GOT3 (cell line): ENCODE data around the gene KRTAP10-3.
"Not testable (repeated sequence)": the region's sequence is repeated elsewhere in the genome, so short reads cannot be mapped to it uniquely, and the experiment has no call there.

Experiments
- DNase-seq: peaks from one replicate; lab custom pipeline; 2025; ENCODE audit warnings: mixed read lengths; lab: John Stamatoyannopoulos, UW

The KRTAP10-3 gene

DNA sequence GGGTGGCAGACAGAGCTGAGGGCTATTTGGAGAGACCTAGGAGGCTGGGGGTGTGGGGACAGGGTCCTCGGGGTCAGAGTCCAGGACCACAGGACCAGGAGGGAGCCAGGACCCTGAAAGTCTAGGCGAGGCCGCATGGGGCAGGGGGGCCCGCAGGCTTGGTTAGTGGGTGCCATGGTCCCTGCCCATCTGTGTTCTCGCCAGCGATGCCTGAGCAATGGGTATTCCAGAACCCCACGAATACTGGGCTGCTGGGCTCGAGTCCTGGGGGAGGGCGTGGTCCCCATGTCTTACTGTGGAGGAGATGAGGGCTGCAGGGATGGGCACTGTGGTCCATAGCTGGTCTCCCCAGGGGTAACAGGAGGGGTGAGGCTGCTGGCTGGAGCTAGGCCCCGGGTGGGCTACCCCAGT lies 31.7 kb upstream of the KRTAP10-3 start:
- no peak for DNase-seq

GRCh38 chr21:44589586-44590305 lies 31.2 kb upstream of the KRTAP10-3 start:
- no peak for DNase-seq

- DNase-seq = no peak
These were observed 30.5 kb upstream of the KRTAP10-3 start for GRCh38 chr21:44589094-44589493.

DNA sequence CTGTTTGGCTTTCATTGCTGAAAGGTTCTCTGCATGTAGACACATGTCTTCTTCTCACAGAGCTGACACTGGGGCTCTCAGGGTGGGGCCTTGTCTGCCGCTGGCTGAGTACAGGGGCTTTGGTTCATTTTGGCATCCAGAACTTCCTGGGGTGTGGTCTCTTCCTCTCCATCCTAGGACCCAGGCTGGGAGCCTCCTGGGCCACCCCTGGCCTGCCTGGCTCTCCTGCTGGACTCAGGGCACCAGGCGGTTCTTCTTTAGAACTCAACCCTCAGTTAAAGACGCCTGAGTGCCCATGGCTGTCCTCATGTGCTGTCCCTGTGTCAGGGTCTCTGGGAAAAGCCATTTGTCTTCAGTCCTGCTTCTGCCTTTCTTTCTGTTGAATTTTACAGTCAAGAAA lies 27.3 kb upstream of the KRTAP10-3 start:
- DNase-seq = no peak

DNA sequence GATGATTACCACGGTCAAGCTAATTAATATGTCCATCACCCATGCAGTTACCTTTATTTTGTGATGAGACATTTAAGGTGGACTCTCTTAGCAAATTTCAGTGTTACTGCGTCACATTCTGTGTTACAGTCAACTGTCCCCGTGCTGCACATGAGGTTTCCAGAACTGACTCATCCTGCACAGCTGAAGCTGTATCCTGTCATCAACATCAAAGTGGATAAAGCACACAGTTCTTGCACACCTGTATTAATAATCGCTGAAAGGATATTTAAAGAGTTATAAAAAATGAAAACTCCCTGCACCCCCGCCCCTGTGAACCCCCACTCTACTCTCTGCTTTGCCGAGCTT lies 25.2 kb upstream of the KRTAP10-3 start:
- DNase-seq = no peak

DNA sequence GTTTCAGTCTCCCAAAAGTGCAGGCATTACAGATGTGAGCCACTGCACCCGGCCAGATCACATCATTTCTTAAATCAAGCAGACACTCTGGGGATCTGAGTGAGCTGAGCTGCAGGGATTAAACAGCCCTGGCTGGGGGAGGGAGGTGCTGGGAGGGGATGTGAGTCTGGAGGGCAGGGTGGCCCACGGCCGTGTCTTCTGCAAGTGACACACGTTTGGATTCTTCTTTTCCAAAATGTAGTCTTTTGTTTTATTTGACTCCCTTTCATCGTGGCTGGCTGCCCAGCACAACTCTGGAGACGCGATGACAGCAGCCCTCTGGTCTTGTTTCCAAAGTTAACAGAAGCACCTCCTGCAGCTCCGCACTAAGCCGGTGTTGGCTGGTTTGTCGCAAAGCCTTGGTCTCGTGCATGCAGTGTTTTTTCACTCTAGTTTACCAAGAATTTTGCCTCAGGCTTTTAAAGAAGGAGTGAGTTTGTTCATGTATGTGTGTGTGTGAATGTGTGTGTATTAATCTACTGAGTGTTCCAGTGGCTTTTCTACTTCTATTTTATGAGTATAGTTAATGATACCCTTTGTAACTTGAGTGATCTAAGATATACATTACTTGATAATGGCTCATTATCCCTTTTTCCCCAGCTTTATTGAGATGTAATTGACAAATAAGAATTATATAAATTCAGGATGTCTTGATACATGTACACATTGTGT lies 24.6 kb upstream of the KRTAP10-3 start:
- DNase-seq = no peak

DNA sequence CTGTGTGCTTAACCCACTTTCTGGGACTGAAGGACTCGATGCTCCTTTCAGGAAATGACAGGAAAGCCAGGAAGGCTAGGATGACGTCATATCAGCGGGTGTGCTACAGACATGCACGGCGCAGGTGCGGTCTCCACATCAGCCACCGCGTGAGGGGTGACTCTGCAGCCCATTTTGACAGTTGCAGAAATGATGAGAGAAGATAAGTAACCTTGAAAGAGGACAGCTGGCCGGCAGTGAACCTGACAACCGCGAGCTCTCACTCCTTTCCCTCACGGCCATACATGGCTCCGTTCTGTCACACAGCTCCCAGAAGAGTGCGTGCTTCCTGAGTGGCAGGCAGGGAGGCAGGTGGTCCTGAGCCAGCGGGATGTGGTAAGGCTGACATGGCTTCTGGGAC lies 23.5 kb upstream of the KRTAP10-3 start:
- DNase-seq = no peak

GRCh38 chr21:44581158-44581557 lies 22.6 kb upstream of the KRTAP10-3 start:
- DNase-seq = no peak

GRCh38 chr21:44580231-44580821 lies 21.7 kb upstream of the KRTAP10-3 start, which contains the start of gene KRTAP10-5:
Gene KRTAP10-5 (minus strand): TSS chr21:44580604. CDS start chr21:44580578, 26 bp downstream.
- not testable (repeated sequence) for DNase-seq

- no peak for DNase-seq
These were observed 21.2 kb upstream of the KRTAP10-3 start for GRCh38 chr21:44579833-44580144.

GRCh38 chr21:44579056-44579832 lies 20.6 kb upstream of the KRTAP10-3 start:
- no peak for DNase-seq

- no peak for DNase-seq
These were observed 19.9 kb upstream of the KRTAP10-3 start for GRCh38 chr21:44578371-44579055.

GRCh38 chr21:44576025-44576420 lies 17.4 kb upstream of the KRTAP10-3 start:
- DNase-seq = no peak

- no peak for DNase-seq
These were observed 16.9 kb upstream of the KRTAP10-3 start for GRCh38 chr21:44575307-44576024.

DNA sequence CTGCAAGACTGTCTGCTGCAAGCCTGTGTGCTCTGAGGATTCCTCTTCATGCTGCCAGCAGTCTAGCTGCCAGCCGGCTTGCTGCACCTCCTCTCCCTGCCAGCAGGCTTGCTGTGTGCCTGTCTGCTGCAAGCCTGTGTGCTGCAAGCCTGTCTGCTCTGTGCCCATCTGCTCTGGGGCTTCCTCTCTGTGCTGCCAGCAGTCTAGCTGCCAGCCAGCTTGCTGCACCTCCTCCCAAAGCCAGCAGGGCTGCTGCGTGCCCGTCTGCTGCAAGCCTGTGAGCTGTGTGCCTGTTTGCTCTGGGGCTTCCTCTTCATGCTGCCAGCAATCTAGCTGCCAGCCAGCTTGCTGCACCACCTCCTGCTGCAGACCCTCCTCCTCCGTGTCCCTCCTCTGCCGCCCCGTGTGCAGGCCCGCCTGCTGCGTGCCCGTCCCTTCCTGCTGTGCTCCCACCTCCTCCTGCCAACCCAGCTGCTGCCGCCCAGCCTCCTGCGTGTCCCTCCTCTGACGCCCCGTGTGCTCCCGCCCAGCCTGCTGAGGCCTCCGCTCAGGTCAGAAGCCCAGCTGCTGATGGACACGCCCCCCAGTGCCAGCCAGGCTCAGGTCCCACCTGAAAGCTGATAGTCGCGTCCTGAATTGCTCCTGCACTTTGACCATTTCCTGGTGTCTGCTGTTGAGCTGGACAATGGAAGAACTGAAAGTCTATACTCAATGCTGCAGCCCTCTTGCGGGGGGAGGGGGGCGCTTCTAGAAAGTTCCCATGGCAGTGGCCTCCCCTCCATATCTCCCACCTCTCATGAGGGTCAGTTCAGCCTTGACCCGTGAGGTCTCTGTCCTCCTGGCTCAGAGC lies 16.1 kb upstream of the KRTAP10-3 start:
- no peak for DNase-seq

- DNase-seq = not testable (repeated sequence)
These were observed 15.2 kb upstream of the KRTAP10-3 start, which contains the start of gene KRTAP10-4 for GRCh38 chr21:44573630-44574456. Gene KRTAP10-4 (plus strand): TSS chr21:44573729. CDS start chr21:44573759, 30 bp downstream.

- DNase-seq = no peak
These were observed 14.5 kb upstream of the KRTAP10-3 start for GRCh38 chr21:44572959-44573583.

- DNase-seq = no peak
These were observed 13.5 kb upstream of the KRTAP10-3 start for GRCh38 chr21:44571844-44572782.
